Cardiac fibroblast (primary cell): ENCODE results near the gene SYCE1.
A peak's percentile ranks its signal among the peaks of the same experiment; 100 is the strongest.
"Not testable (repeated sequence)": the region's sequence is repeated elsewhere in the genome, so short reads cannot be mapped to it uniquely, and the experiment has no call there.

Experiments
- DNase-seq, 2 donors: peaks; one replicate each; pipeline versions ENCODE4 v3.0.0 to v3.0.0-alpha.2; 2010; ENCODE audit warnings: low read depth in 2 of 2
- H3K4me3 ChIP-seq, 2 donors: replicated peaks in 1 of 2; 1 replicate in 1 of 2; 2 replicates in 1 of 2; pipeline ENCODE4 v1.5.1; 2011; ENCODE audit warnings: low read depth in 2 of 2, low read length in 2 of 2, mild to moderate bottlenecking in 2 of 2, moderate library complexity in 1 of 2
- CTCF ChIP-seq: IDR thresholded peaks from one replicate; pipeline ENCODE4 v1.5.1; 2011; ENCODE audit warnings: low read depth, mild to moderate bottlenecking, low read length, inconsistent platforms

SYCE1 gene

GRCh38 chr10:133592716-133593115, 27.3 kb upstream of the SYCE1 start:
- H3K4me3 ChIP-seq = no peak overlapping the region
- DNase-seq = no peak
- TF ChIP-seq CTCF = no peak

- no peak for DNase-seq
- no peak overlapping the region for H3K4me3 ChIP-seq
- TF ChIP-seq CTCF = no peak
Observed at GRCh38 chr10:133590970-133591359, 25.6 kb upstream of the SYCE1 start.

GRCh38 chr10:133590226-133590969, 25.0 kb upstream of the SYCE1 start:
- no peak overlapping the region for H3K4me3 ChIP-seq
- no peak for DNase-seq
- TF ChIP-seq CTCF = no peak

DNA sequence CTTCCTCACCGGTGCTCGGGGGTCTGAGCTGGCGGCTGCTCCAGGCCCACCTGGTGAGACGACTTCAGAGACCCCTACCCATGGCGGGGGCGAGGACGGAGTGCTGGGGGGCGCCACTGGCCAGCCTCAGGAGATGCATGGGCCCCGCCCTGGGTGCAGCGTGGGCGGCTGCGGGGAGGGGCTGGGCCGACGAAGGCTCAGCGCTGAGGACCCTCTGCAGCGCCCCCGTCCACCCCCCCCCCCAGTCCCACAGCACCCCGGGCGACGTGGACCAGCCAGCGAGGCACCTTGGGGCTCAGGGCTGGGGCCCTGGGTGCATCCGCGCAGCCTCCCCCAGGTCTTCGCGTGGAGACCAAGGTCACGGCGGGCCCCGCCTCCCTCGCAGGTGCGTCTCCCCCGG, 11.7 kb upstream of the SYCE1 start:
- not testable (repeated sequence) for DNase-seq

GRCh38 chr10:133573460-133573859, 8.1 kb upstream of the SYCE1 start:
- DNase-seq = peak in 1 of 2 donors; percentile 5
- H3K4me3 ChIP-seq = not testable (repeated sequence)

More for the DNA sequence above, 11.7 kb upstream of the SYCE1 start:
- not testable (repeated sequence) for H3K4me3 ChIP-seq

GRCh38 chr10:133572055-133572454, 6.7 kb upstream of the SYCE1 start:
- DNase-seq, H3K4me3 ChIP-seq: not testable (repeated sequence)

DNA sequence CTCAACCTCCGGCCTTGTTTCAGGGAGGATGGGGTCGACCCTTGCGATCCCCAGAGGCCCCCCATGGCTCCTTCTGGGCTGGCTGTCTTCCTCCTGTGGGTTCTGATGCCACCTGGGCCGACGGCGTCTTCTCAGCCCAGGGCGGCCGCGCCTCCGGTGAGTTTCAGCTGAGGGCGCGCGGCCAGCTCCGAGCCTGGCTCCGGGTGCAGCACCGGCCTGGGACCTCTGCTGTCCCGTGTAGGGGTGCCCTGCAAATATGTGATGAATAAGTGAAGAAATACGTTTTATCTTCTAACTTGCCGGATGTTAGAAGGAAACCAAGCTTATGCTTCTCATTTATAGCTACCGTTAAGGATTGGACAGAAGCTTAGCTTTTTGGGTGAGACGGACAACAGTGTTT, 4.4 kb upstream of the SYCE1 start:
- DNase-seq, H3K4me3 ChIP-seq: not testable (repeated sequence)

GRCh38 chr10:133568831-133569527, 3.6 kb upstream of the SYCE1 start:
- not testable (repeated sequence) for H3K4me3 ChIP-seq, DNase-seq

- no peak overlapping the region for H3K4me3 ChIP-seq
- no peak for DNase-seq
- TF ChIP-seq CTCF = no peak
Observed at GRCh38 chr10:133568287-133568614, 2.9 kb upstream of the SYCE1 start.
